Subcutaneous adipose tissue (tissue), 4 donors: ENCODE results near the gene BZW1. TPM values are rescaled to one million over a fixed set of nuclear protein-coding genes. Genes with fewer than 3 reads are reported as not detected.

Experiments
- CTCF ChIP-seq: fragments of 450-650 bp; IDR thresholded peaks from one replicate; pipeline ENCODE4 v1.5.1; 2016; ENCODE audit warnings: low read depth, mild to moderate bottlenecking, control low read depth, antibody characterized with exemption, moderate library complexity
- small RNA-seq: library from RNA; depleted of rRNA; stranded (forward); fragments of <200 nt; gene quantifications from one replicate; pipeline ENCODE3, GENCODE V24; 2016
- total RNA-seq, 4 donors: library from RNA; depleted of rRNA; stranded (reverse); fragments of >200 nt; gene quantifications; one replicate each; pipeline ENCODE4 v1.1.0, GENCODE V29; 2016

The BZW1 gene
- total RNA-seq, 4 donors from 2014 or later = 168 to 529 (median 350) TPM

GRCh38 chr2:200864176-200865034, 52.7 kb downstream of the BZW1 start, which contains the start of gene CLK1:
Gene CLK1 (minus strand): TSS chr2:200864658. CDS start chr2:200861862, 2,796 bp downstream.
- no peak for TF ChIP-seq CTCF

- TF ChIP-seq CTCF = no peak
Observed at GRCh38 chr2:200869014-200869413, 57.3 kb downstream of the BZW1 start.

- TF ChIP-seq CTCF = no peak
Observed at GRCh38 chr2:200871151-200871550, 59.4 kb downstream of the BZW1 start.

- TF ChIP-seq CTCF = no peak
Observed at GRCh38 chr2:200873560-200873959, 61.9 kb downstream of the BZW1 start.

Small RNA genes within 50 kb of the gene (small RNA-seq; reads per million reads assigned to genes)
- gene RF00019 (0.49 reads per million), gene RNA5SP115 (not detected), gene RNU1-133P (not detected), gene RNU6-31P (not detected)

Other genes with a start within 250 kb of the BZW1 start
- 100 to 1,000 TPM; 212 to 567 (median 276) TPM for gene AOX1, start 225.9 kb upstream of the BZW1 start, total RNA-seq
- 100 to 1,000 TPM; 173 to 302 (median 275) TPM for gene CLK1, start 52.7 kb downstream of the BZW1 start, total RNA-seq
- gene PPIL3, start 77.2 kb downstream of the BZW1 start, total RNA-seq = 10 to 100 TPM; 13.6 to 34.6 (median 28.0) TPM
- 10 to 100 TPM; 10.8 to 27.6 (median 13.9) TPM for gene NIF3L1, start 77.5 kb downstream of the BZW1 start, total RNA-seq
- gene ORC2, start 151.8 kb downstream of the BZW1 start, total RNA-seq = 10 to 100 TPM; 22.0 to 35.1 (median 24.7) TPM